HG03439 (cell line): ENCODE results near the gene GUCA1A.
"Not testable (repeated sequence)": the region's sequence is repeated elsewhere in the genome, so short reads cannot be mapped to it uniquely, and the experiment has no call there.

ENCODE experiments used
- ATAC-seq: cut with Tn5 transposase; IDR thresholded peaks from one replicate; pipeline ENCODE4 v1.9.1; 2021; ENCODE audit warnings: mild to moderate bottlenecking, moderate library complexity; ENCODE audit not compliant: unreplicated experiment

GUCA1A gene

DNA sequence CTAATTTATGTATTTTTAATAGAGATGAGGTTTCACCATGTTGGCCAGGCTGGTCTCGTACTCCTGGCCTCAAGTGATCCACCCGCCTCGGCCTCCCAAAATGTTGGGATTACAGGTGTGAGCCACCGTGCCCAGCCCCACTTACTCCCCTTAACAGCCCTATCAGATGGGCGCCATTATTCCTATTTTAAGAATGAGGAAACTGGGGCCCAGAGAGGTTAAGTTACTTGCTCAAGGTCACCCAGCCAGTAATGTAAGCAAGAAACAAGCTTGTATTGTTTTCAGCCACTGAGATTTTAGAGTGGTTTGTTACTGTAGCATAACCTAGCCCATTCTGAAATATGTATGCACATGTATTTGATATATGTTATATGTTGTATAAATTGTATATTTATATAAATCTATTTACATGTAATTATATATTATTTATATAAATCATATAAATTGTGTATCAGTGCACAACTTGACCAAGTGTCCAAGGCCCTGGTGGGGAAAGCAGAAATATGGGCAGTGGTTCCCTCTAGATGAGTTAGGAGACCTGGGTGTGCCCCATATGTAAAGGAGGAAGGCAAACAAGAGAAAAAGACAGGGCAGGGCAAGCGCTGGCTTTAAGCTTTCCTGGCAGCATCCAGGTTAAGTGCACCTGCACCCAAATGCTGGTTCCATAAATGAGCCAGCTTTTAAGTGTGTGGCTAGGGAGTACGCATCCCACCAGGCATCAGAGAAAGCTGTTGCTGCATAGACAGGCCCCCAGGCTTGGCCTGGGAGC, 1.2 kb upstream of the GUCA1A start:
- no peak for ATAC-seq

DNA sequence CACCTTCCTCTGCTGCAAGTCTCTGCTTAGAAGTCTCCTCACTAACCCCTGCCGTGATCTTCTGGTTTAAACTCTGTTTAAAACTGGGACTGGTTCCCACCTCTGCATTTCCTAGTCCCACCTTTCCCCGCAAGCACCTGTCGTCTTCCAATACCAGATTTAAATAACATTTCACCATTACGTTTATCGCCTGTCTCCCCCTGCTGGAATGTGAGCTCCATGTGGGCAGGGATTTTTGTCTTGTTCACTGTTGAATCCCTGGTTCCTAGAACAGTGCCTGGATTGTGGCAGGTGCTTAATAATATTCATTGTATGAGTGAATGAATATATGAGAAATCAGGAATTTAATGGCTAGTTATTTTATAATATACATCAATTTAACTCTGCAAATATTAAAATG, 2.7 kb downstream of the GUCA1A start:
- ATAC-seq, result no peak

DNA sequence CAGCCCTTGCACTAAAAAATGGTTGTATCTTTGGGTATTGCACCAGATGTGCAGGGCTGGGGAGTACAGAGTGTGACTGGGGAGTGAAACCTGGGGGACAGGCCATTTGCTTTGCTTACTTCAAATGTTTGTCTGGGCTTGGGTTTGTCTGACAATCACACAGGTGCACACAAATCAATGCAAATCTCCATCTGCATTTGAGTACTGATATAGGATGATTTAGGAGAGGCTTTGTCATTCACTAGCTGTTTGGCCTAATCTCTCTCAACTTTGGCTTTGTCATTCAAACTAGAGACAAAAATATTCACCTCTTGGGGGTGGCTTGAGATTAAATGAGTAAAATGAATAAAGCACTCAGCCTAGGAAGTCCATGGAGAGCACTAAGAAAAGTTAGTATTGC, 3.8 kb downstream of the GUCA1A start:
- ATAC-seq, result no peak

DNA sequence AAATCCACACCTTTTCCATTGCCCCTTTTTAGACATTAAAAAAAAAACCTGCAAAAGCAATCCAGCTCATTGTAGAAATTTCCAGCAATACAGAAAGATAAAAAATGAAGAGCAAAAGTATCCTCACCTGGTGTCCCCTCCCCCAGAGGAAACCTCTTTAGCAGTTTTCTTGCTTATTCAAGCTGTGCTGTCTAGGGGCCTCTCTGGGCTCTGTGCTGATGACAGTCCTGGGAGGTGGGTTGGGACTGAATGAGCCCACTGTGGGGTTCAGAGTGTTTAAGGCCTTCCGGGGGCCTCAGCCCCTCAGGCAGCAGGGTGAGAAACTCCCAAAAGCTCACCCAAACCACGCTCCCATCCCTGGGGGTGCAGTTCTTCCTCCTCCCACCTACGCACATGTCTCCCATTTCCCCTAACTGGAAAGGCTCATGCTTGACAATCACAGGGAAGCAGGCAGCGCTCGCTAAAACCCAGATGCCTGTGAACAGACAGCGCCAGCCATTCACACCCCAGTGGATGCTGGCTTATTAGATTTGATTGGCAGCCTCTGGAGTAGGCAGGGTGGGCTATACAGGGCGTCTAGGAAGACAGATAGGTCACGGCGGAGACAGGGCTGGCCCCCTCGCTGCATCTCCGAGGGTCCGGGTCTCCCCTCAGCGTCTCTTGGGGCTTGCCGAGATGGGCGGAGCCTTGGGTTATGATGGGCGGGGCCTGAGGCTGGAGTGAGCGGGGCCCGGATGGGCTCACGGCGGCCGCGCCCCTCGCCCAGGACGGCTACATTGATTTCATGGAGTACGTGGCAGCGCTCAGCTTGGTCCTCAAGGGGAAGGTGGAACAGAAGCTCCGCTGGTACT, 4.6 kb downstream of the GUCA1A start:
- no peak for ATAC-seq

DNA sequence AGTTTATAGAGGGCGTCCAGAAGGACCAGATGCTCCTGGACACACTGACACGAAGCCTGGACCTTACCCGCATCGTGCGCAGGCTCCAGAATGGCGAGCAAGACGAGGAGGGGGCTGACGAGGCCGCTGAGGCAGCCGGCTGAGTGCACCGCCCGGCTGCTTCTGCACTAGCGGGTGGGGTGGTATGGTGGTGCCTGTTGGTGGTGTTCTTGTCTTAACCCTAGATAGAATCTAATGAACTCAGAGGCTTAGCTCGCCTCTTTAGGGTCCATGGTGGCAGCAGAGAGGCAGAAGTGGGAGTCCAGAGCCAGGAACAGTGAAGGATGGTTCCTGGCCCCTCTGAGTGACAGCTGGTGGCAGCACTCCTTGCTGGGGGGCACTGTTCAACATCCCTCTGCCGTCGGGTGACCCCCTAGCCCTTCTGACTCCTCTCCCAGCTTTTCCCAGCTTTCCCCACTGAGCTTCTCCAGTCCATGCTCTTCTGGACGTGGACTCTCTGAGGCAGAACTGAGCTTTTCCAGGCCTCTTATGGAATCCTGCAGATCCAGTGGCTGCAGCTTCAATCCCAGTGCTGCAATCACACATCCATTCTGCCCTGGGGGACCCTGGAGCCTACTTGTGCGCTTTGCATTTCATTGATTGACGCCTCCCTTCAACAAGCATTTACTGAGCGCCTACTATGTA, 6.2 kb downstream of the GUCA1A start:
- no peak for ATAC-seq

DNA sequence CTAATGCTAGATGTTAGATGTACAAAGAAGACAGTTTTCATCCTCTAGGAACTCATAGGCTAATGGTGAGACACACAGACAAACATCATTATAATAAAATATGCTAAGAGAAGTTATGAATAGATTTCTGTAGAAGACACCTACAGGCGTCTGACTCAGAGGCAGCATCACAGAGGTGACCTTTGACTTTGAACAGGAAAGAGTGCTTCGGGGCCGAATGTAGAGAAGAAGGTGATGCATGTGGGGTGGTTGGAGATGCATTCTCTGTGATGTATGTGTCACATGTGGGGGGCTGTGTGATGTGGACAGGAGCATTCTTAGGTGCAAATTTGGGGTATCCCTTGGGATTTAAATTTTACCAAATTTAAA, 6.8 kb downstream of the GUCA1A start:
- no peak for ATAC-seq

DNA sequence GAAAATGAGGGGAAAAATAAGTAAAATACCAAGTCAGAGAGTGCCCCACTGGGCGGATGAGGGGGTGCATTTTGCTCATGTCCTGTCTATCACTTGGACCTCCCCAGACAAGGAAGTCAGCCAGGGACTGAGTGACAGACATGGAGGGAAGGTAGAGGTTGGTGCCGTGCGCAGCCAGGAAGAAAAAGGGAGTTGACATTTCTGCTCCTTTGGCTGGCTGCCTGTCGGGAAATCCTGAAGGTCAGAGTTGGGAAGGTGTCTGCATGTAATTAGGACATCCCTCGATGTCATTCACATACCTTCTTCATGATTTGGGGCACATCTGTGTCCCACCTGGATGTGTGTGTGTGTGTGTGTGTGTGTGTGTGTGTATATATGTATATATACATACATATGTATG, 8.9 kb downstream of the GUCA1A start:
- ATAC-seq, result no peak

DNA sequence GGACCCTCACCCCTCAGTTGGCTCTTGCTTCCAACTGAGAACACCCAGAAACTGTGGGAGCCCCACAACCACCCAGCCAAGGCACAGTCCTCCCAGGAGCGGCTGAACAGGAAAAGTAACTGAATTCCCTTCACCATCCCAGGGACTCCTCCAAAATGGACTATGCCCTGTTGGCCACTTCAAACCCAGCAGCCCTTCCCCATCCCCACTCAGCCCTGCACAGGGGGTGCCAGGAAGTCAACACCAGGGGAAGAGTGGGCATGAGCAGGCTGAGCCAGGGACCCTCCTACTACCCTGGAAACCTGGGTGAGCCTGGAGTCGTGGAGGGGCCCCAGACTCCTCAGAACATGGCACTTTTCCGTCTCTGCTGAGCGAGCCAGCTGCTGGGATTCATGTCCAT, 11.3 kb downstream of the GUCA1A start:
- ATAC-seq, result no peak

DNA sequence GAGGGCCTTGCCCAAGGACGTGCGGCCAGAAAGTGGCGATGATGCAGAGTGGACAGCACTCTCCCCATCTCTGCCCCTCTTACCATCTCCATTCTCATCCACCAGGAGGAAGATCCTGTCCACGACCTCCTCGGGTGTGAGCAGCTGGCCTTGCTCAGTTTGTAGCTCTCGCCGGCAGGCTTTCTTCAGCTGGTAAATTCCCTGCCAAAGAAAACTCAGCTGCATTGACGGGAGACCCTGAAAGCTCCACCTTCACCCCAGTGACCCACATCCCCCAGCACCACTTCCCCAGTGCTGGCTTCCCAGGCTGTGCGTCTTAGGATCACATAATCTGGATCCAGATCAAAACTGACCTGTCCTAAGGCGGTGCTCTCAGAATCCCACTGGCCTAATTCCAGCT, 12.4 kb downstream of the GUCA1A start:
- ATAC-seq, result no peak

DNA sequence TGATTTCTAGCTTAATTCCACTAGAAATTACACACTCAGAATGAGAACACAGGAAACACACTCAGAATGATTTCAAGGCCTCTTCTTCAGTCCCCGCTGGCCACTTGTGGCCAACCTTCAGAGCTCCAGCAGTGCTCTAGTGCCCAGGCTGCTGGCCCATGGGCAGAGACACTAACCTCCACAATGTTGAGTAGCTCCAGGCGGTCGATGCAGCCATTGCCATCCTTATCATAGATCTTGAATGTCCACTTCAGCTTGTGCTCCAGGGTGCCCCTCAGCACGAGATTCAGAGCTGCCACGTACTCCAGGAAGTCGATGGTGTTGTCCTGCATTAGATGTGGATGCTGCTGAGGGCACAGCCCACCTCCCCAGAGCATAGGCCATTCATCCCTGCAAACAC, 15.2 kb downstream of the GUCA1A start:
- no peak for ATAC-seq

DNA sequence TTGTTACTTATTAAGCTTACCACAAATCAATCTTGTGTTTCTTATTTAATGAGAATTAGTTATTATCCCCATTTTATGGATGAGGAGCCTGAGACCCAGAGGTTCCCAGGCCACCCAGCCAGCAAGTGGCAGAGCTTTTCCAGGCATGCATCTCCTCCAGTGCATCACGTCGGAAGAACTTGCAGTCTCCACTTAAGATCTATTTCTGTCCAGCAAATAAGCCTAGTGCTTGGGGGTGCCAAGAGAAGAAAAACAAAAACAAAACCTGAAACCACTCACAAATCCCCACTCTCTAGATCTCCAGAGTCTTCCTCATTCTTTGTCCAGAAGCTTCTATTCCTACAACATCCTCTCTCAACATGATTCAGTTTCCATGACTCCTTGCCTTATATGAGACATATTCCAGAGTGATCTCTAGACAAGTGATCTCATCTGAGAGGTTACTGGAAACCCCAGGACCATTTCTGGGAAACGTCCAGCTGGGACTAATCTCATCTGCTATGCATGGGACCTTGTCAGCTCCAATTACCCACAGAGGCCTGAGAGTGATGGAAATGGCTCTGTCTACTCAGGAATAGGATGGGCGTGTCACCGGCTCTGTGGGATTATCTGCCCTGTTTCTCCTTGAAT, 17.5 kb downstream of the GUCA1A start:
- no peak for ATAC-seq

DNA sequence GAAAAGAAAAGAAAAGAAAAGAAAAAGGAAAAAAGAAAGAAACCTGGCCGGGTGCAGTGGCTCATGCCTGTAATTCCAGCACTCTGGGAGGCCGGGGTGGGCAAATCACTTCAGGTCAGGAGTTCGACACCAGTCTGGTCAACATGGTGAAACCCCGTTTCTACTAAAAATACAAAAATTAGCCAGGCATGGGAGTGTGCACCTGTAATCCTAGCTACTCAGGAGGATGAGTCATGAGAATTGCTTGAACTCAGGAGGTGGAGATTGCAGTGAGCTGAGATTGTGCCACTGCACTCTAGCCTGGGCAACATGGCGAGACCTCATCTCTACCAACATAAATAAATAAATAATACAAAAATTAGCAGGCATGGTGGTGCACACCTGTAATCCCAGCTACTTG, 19.2 kb downstream of the GUCA1A start:
- ATAC-seq, result not testable (repeated sequence)

DNA sequence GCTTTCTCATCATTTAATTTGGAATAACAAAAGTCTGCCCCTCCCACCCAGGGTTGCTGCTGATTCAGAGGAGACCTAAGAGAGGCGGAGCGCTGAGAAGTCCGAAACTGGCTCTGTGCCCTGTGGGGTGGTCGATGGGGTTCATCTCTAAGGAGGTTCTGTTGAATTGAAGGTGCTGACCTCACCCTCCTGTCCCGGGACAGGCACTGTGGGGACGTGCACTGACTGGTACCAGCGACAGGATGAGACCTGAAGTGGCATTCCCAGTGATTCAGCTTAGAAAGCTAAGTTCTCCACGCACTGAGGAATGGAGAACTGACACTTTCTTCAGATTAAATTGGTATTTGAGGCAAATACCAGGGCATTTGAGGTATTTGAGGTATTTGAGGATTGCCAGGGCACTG, 20.3 kb downstream of the GUCA1A start:
- ATAC-seq, result no peak

DNA sequence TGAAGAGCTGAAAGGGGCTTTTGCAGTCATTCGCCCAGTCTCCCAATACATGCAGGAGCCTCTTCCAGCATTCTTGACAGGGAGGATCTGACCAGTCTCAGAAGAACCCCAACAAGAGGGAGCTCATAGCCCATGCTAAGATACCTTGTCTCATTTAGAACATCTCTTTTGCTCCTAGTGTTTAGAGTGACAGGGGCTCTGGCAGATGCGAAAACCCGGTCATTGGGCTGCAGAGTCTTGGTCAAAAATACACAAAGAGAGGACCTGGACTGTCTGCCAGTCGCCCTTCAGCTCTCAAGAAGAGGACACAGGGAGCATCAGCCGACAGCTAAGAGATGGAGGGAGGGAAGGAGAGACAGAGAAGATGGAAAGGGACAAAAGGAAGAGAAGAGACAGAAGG, 20.9 kb downstream of the GUCA1A start:
- no peak for ATAC-seq

DNA sequence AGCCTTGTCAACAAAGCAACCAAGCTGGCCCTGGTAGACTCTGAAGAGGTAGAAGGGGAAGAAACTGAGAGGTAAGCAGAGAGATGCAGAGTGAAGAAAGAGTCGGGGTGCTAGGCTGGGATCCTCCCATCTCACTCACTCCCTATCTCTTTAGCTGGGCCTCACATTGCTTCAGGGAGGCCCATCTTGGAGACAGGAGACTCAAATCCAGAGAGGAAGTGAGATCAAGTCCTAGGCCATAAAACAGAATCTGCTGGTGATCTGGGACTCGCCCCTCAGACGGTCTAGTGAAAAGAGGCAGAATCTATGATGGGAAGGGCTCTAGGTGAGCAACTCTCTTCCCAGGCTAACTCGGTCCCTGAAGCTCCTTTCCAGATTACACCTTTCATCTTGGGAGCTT, 22.3 kb downstream of the GUCA1A start:
- no peak for ATAC-seq

DNA sequence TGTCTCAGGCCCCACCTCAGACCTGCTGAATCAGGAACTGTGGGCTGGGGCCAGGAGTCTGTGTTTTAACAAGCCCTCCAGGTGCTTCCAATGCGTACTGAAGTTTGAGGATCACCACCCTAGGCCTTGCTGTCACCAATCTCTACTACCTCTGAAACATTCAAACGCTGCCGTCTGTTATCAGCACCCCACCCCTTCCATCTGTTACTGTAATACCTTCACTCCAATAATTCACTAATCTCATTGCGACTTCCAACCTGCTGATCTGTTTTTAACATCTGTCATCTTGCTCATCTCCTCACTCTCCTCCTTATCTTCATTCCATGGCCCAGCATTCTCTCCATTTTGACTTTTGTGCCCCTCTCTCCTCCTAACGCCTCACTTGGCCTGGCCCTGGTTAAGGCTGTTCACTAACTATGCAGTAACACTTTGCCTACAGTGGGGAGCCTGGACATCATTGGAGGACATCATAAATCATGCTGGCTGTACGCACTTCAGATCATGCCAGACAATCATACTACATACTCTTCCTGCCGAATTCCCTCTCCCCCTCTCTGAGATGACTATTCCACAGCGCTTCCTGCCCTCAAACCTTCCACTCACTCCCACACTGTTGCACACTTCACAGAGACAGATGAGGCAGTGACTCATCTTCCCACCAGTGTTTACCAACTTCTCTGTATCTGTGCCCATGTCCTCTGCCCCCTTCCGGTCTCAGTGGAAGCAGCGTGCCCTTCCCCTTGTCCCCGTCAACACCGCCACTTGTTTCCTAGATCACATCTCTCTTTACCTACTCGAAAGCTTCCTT, 24.6 kb downstream of the GUCA1A start:
- no peak for ATAC-seq

DNA sequence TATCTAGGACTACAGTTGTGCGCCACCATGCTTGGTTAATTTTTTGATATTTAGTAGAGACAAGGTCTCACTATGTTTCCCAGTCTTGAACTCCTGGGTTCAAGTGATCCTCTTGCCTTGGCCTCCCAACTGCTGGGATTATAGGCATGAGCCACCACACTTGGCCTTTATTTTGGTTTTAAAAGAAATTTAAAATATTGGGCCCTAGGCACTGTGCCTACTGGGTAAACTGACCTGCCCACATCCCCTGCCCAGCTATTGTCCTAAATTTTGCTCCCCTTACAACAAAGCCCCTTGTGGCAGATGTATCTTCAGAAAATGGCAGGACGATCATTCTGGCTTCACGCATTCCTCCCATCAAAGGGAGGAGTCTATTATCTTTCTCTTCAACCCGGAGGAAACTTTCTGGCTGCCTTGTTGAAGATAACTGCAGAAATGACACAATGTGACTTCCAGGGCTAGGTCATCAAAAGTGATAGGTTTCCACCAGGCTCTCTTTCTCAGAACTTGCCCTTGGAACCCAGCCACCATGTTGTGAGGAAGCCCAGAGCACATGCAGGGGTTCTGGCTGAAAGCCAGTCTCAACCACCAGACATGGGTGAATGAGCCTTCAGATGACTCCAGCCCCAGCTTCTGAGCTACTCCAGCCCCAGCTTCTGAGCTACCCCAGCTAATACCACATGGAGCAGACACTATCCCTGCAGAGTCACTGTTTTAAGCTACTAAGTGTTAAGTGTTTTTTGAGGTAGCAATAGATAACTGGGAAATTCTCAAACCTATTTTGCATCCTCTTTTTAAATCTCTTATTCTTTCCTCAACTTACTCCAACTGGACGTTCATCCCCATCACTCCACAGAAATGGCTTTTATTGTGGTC, 26.2 kb downstream of the GUCA1A start:
- ATAC-seq, result no peak

DNA sequence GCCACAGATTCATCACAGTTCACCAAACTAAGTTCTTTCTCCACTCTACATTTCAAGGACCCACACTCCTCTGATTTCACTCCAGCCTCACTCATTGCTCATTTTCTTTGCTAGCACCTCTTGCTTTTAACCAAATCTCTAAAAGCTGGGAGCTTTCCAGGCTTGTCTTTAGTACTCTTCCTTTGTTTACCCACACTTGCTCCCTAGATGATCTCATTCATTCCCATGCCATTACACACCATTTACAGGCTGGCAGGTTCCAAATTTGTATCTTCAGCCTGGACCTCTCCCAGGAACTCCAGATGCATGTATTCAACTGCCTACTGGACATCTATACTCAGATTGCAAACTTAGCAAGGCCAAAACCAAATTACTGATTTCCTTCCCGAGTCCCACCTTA, 26.9 kb downstream of the GUCA1A start:
- ATAC-seq, result no peak

DNA sequence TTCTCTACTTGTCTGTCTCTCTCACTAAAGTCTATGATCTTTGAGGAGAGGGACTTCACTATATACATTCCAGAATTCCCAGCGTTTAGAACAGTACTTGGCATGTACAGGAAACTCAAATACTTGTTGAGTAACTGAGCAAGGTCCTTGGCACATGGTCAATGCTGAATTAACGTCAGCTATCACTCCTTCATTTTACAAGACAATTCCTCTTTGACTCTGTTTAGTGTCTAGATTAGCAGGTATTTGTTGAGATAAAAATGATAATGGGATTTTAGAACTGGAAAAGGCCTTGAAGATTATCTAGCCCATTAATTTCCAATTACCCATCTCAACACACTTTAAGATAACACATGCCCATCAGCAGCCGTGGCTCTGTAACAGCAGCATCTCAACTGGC, 28.2 kb downstream of the GUCA1A start:
- no peak for ATAC-seq
